GM12878 (cell line): ENCODE measurements around the gene CBARP. TPM values are rescaled to one million over a fixed set of nuclear protein-coding genes. Genes with fewer than 3 reads are reported as not detected.

Source experiments
- ATAC-seq: fragments of 200-7000 bp; cut with Tn5 transposase; 3 replicates; pipeline ENCODE4 v1.9.1; 2020; ENCODE audit warnings: mild to moderate bottlenecking, moderate library complexity
- BruUV-seq: library from RNA; stranded (reverse); fragments of 400-500 nt; replicated peaks from 2 replicates; lab custom pipeline; 2021; lab: Mats Ljungman, UMichigan
- CTCF ChIA-PET: fragments of 300-600 bp; sonication (Branson Sonifier 250); formaldehyde crosslinking; extraction: SDS; loops from one replicate; lab custom pipeline; 2021; ENCODE audit warnings: inconsistent platforms; lab: Yijun Ruan, JAX
- POLR2A ChIA-PET: fragments of 350-600 bp; formaldehyde crosslinking; extraction: SDS; loops from one replicate; lab custom pipeline; 2021; ENCODE audit warnings: inconsistent platforms; lab: Charles Lee
- RAD21 ChIA-PET: fragments of 300-600 bp; sonication (Branson Sonifier 250); formaldehyde crosslinking; loops from one replicate; lab custom pipeline; 2023; ENCODE audit warnings: antibody characterized with exemption; ENCODE audit not compliant: unreplicated experiment; lab: Charles Lee
- SMC1A ChIA-PET: fragments of 300-600 bp; sonication (Branson Sonifier 250); formaldehyde crosslinking; loops from one replicate; lab custom pipeline; 2023; ENCODE audit not compliant: unreplicated experiment, uncharacterized antibody; lab: Charles Lee
- DNase-seq: peaks from one replicate; pipeline ENCODE4 v3.0.0-alpha.2; 2011; ENCODE audit warnings: low read depth, low spot score
- FAIRE-seq: peaks from 3 replicates; lab custom pipeline; 2011; peaks lifted over from hg19 to GRCh38; lab: Jason Lieb, UNC
- H2AFZ ChIP-seq: 2 replicates; pipeline ENCODE4 v1.6.0; 2011; ENCODE audit warnings: low read depth, low read length, control low read depth; ENCODE audit not compliant: control insufficient read depth
- H3K27ac ChIP-seq: 2 replicates; pipeline ENCODE4 v1.5.1; 2011; ENCODE audit warnings: control low read depth; ENCODE audit not compliant: control insufficient read depth, insufficient read depth
- H3K27me3 ChIP-seq, 2 experiments: replicated peaks in 1 of 2; 2 replicates each; pipeline versions ENCODE4 v1.6.0 to v1.6.1; 2011; ENCODE audit warnings: low read length in 1 of 2; ENCODE audit not compliant: control insufficient read depth in 2 of 2, insufficient read depth in 2 of 2
- H3K36me3 ChIP-seq, 2 experiments: 2 replicates each; pipeline ENCODE4 v1.5.1; 2011; ENCODE audit warnings: low read length in 1 of 2; ENCODE audit not compliant: control insufficient read depth in 2 of 2, insufficient read depth in 2 of 2
- H3K4me1 ChIP-seq: 2 replicates; pipeline ENCODE4 v1.6.1; 2011; ENCODE audit warnings: mild to moderate bottlenecking, low read length, moderate library complexity, mixed read lengths; ENCODE audit not compliant: control insufficient read depth, insufficient read depth
- H3K4me2 ChIP-seq: 2 replicates; pipeline ENCODE4 v1.6.0; 2011; ENCODE audit warnings: control low read depth; ENCODE audit not compliant: control insufficient read depth, insufficient read depth
- H3K4me3 ChIP-seq: fragments of 200-600 bp; sonication (generic); 2 replicates; pipeline ENCODE4 v1.5.1; 2016
- H3K79me2 ChIP-seq: 2 replicates; pipeline ENCODE4 v1.6.0; 2011; ENCODE audit warnings: low read length; ENCODE audit not compliant: control insufficient read depth, insufficient read depth
- H3K9ac ChIP-seq: 2 replicates; pipeline ENCODE4 v1.8.0; 2011; ENCODE audit warnings: low read length, control low read depth, mixed read lengths; ENCODE audit not compliant: control insufficient read depth, insufficient read depth
- H3K9me3 ChIP-seq: replicated peaks from 3 replicates; pipeline ENCODE4 v1.5.1; 2011; ENCODE audit warnings: mild to moderate bottlenecking, low read length; ENCODE audit not compliant: control insufficient read depth, insufficient read depth
- H4K20me1 ChIP-seq: 2 replicates; pipeline ENCODE4 v1.6.0; 2011; ENCODE audit not compliant: control insufficient read depth, insufficient read depth
- BMI1 ChIP-seq: fragments of 450-650 bp; IDR thresholded peaks from 2 replicates; pipeline ENCODE4 v1.6.1; 2016; ENCODE audit warnings: mild to moderate bottlenecking, moderate library complexity, borderline replicate concordance
- CBFB ChIP-seq: IDR thresholded peaks from 2 replicates; pipeline ENCODE4 v1.6.1; 2016; ENCODE audit warnings: antibody characterized with exemption, low read depth
- E2F4 ChIP-seq: IDR thresholded peaks from 2 replicates; pipeline ENCODE4 v1.6.1; 2012; ENCODE audit warnings: low read depth, low read length, improper control_type of control experiment
- E4F1 ChIP-seq: fragments of 450-650 bp; IDR thresholded peaks from 2 replicates; pipeline ENCODE4 v1.6.1; 2018; ENCODE audit warnings: borderline replicate concordance, mild to moderate bottlenecking; ENCODE audit not compliant: partially characterized antibody
- FOXK2 ChIP-seq: fragments of 450-650 bp; IDR thresholded peaks from 2 replicates; pipeline ENCODE4 v1.6.1; 2017; ENCODE audit warnings: mild to moderate bottlenecking, moderate library complexity
- HCFC1 ChIP-seq: fragments of 150-350 bp; IDR thresholded peaks from 2 replicates; pipeline ENCODE4 v1.6.1; 2014; ENCODE audit warnings: low read length
- IKZF1 ChIP-seq: fragments of 450-650 bp; conservative IDR thresholded peaks from 2 replicates; pipeline ENCODE4 v1.6.1; 2017; ENCODE audit warnings: antibody characterized with exemption, mild to moderate bottlenecking
- KDM1A ChIP-seq: fragments of 200-600 bp; sonication (generic); IDR thresholded peaks from 2 replicates; pipeline ENCODE4 v1.6.1; 2016; ENCODE audit warnings: borderline replicate concordance
- POLR2AphosphoS2 ChIP-seq: IDR thresholded peaks from 2 replicates; pipeline ENCODE4 v1.6.1; 2011; ENCODE audit warnings: low read depth, mild to moderate bottlenecking, low read length, improper control_type of control experiment, moderate library complexity
- SMAD5 ChIP-seq: IDR thresholded peaks from 2 replicates; pipeline ENCODE4 v1.6.1; 2016; ENCODE audit warnings: antibody characterized with exemption, low read depth
- SUZ12 ChIP-seq: fragments of 200-600 bp; sonication (generic); IDR thresholded peaks from one replicate; pipeline ENCODE4 v1.6.1; 2018; ENCODE audit warnings: antibody characterized with exemption, mild to moderate bottlenecking; ENCODE audit not compliant: unreplicated experiment
- USF1 ChIP-seq: IDR thresholded peaks from 2 replicates; pipeline ENCODE4 v1.6.1; 2011; ENCODE audit warnings: borderline replicate concordance, low read depth, mild to moderate bottlenecking, moderate library complexity, mixed read lengths, low read length; ENCODE audit not compliant: insufficient read depth; ENCODE audit errors: extremely low read length
- WGBS: methylation state at CpG from one replicate; pipeline ENCODE4 v1.1.6; 2016; ENCODE audit warnings: low lambda C conversion rate; ENCODE audit not compliant: insufficient replicate concordance, insufficient coverage; ENCODE audit errors: missing lambda C conversion rate; 5-methylcytosine and 5-hydroxymethylcytosine counted together
- in situ Hi-C: fragments of 300-500 bp; cut with MboI; formaldehyde crosslinking; loops from 9 replicates; pipeline ENCODE4 v1.14.3; 2018; ENCODE audit warnings: mixed read lengths
- intact Hi-C: fragments of 100-400 bp; cut with micrococcal nuclease; formaldehyde crosslinking; loops from one replicate; pipeline ENCODE4 v1.14.2; 2022; ENCODE audit not compliant: unreplicated experiment
- polyA plus RNA-seq, 11 experiments: library from polyadenylated mRNA; depleted of rRNA in 4 of 11; unstranded in 6 of 11; stranded (reverse) in 5 of 11; fragments of >200 nt; fragmentation: Nextera tagmentation in 4 of 11; fragmentation: Illumina TruSeq in 1 of 11; extraction: Ambion mirVana in 4 of 11; extraction: Trizol in 1 of 11; gene quantifications; 1 replicate in 1 of 11; 2 replicates in 10 of 11; pipeline versions ENCODE4 v1.2.1 to v1.2.3, GENCODE V29; 2011 to 2016; ENCODE audit warnings: inconsistent platforms in 2 of 11, missing spikeins in 2 of 11, low read depth in 1 of 11
- total RNA-seq, 4 experiments: library from RNA; depleted of rRNA in 3 of 4; stranded (reverse); fragments of >200 nt in 3 of 4; fragmentation: Illumina TruSeq in 1 of 4; extraction: Trizol in 1 of 4; gene quantifications; 2 replicates each; pipeline versions ENCODE4 v1.2.1 to v1.2.3, GENCODE V29; 2013 to 2021

CBARP gene
- total and polyA plus RNA-seq, 10 of the 15 experiments (the other 5 are each of a cell fraction or from before 2014, with no cell fraction given), result 0.04 to 0.59 (median 0.18) TPM; not detected in 3

- H3K27me3 ChIP-seq, result no peaks in the 10 kb centered on the region
- no peaks in the 10 kb centered on the region for H3K79me2 ChIP-seq
- DNase-seq (no peak), FAIRE-seq (no peak), ATAC-seq (no peak)
- no peak overlapping the region for H3K27ac ChIP-seq
- no peaks in the 10 kb centered on the region for H4K20me1 ChIP-seq
- H3K36me3 ChIP-seq, result no peaks in the 10 kb centered on the region
- TF ChIP-seq POLR2AphosphoS2, result no peak
- no peak for TF ChIP-seq CBFB
- no peak for TF ChIP-seq IKZF1
- no peak for TF ChIP-seq USF1
- no peak for TF ChIP-seq HCFC1
- TF ChIP-seq FOXK2, result no peak
- no peak for TF ChIP-seq KDM1A
- TF ChIP-seq SUZ12, result no peak
- TF ChIP-seq E4F1, result no peak
- TF ChIP-seq SMAD5, result no peak
- no peak for TF ChIP-seq E2F4
- TF ChIP-seq BMI1, result no peak
- intact Hi-C loops (loop anchor here (5.0 kb wide), 1 partner anchor 79 kb away; the partner anchor contains the start of gene GPX4), in situ Hi-C loops (no loop called here)
- 85% methylated on average over 11 of the region's 11 CpGs for WGBS
- no peak overlapping the region for H3K4me3 ChIP-seq
- H3K9me3 ChIP-seq, result no peaks in the 10 kb centered on the region
- BruUV-seq, result TSS peak; percentile 85
- CTCF ChIA-PET, result no interaction called here
- no peak overlapping the region for H2AFZ ChIP-seq
- peaks cover 31% of the 10 kb centered on the region for H3K4me1 ChIP-seq
- POLR2A ChIA-PET, result no interaction called here
- H3K9ac ChIP-seq, result no peak overlapping the region
- no peak overlapping the region for H3K4me2 ChIP-seq
- RAD21 ChIA-PET, result interaction anchor here (0.6 kb wide), 2 partner anchors 12 to 68 kb away, joined by 3 to 5 read pairs; no protein-coding TSS in a partner anchor
- SMC1A ChIA-PET, result no interaction called here
Observed at GRCh38 chr19:1181606-1182005, 56.2 kb downstream of the CBARP start.

Other genes with a start within 250 kb of the CBARP start
Only the 7 nearest of the 21 such genes appear.
- 13.8 and 15.8 TPM in 2 replicates for gene SBNO2, start 63.7 kb downstream of the CBARP start, total RNA-seq (2014; rRNA removed)
- 4.8 and 5.6 TPM in 2 replicates for gene SBNO2, start 63.7 kb downstream of the CBARP start, total RNA-seq (2014; rRNA removed; fragmentation: Illumina TruSeq; extraction: Trizol)
- 38.5 and 44.6 TPM in 2 replicates for gene SBNO2, start 63.7 kb downstream of the CBARP start, total RNA-seq (2021)
- 2.7 and 7.2 TPM in 2 replicates for gene SBNO2, start 63.7 kb downstream of the CBARP start, polyA plus RNA-seq (2011; rRNA removed)
- 2.2 and 5.0 TPM in 2 replicates for gene SBNO2, start 63.7 kb downstream of the CBARP start, polyA plus RNA-seq (2014; fragmentation: Illumina TruSeq; extraction: Trizol)
- under 1 TPM; 0.08 to 0.15 TPM for gene SBNO2, start 63.7 kb downstream of the CBARP start, polyA plus RNA-seq (2014; fragmentation: Nextera tagmentation; extraction: Ambion mirVana)
- gene SBNO2, start 63.7 kb downstream of the CBARP start, polyA plus RNA-seq (2014; rRNA removed), result 21.8 and 26.0 TPM in 2 replicates
- 1 to 10 TPM; 4.2 to 5.9 TPM for gene SBNO2, start 63.7 kb downstream of the CBARP start, polyA plus RNA-seq (2016; fragmentation: Nextera tagmentation; extraction: Ambion mirVana)
- 62.0 and 65.7 TPM in 2 replicates for gene STK11, start 32.2 kb downstream of the CBARP start, total RNA-seq (2014; rRNA removed)
- 30.7 and 34.3 TPM in 2 replicates for gene STK11, start 32.2 kb downstream of the CBARP start, total RNA-seq (2014; rRNA removed; fragmentation: Illumina TruSeq; extraction: Trizol)
- 64.6 and 71.0 TPM in 2 replicates for gene STK11, start 32.2 kb downstream of the CBARP start, total RNA-seq (2021)
- gene STK11, start 32.2 kb downstream of the CBARP start, polyA plus RNA-seq (2011; rRNA removed), result 30.2 and 31.3 TPM in 2 replicates
- gene STK11, start 32.2 kb downstream of the CBARP start, polyA plus RNA-seq (2014; fragmentation: Illumina TruSeq; extraction: Trizol), result 8.5 and 16.3 TPM in 2 replicates
- gene STK11, start 32.2 kb downstream of the CBARP start, polyA plus RNA-seq (2014; fragmentation: Nextera tagmentation; extraction: Ambion mirVana), result under 1 TPM; 0.33 to 0.74 TPM
- gene STK11, start 32.2 kb downstream of the CBARP start, polyA plus RNA-seq (2014; rRNA removed), result 57.0 and 69.5 TPM in 2 replicates
- gene STK11, start 32.2 kb downstream of the CBARP start, polyA plus RNA-seq (2016; fragmentation: Nextera tagmentation; extraction: Ambion mirVana), result 1 to 10 TPM; 4.9 to 5.4 TPM
- 45.8 and 52.5 TPM in 2 replicates for gene ATP5F1D, start 3.7 kb upstream of the CBARP start, total RNA-seq (2014; rRNA removed)
- gene ATP5F1D, start 3.7 kb upstream of the CBARP start, total RNA-seq (2014; rRNA removed; fragmentation: Illumina TruSeq; extraction: Trizol), result 18.9 and 23.6 TPM in 2 replicates
- 304 and 305 TPM in 2 replicates for gene ATP5F1D, start 3.7 kb upstream of the CBARP start, total RNA-seq (2021)
- 18.5 and 46.6 TPM in 2 replicates for gene ATP5F1D, start 3.7 kb upstream of the CBARP start, polyA plus RNA-seq (2011; rRNA removed)
- 1.4 and 12.8 TPM in 2 replicates for gene ATP5F1D, start 3.7 kb upstream of the CBARP start, polyA plus RNA-seq (2014; fragmentation: Illumina TruSeq; extraction: Trizol)
- 10 to 100 TPM in 1 of 2 experiments, 1 to 10 TPM in 1; 7.2 to 45.0 TPM for gene ATP5F1D, start 3.7 kb upstream of the CBARP start, polyA plus RNA-seq (2014; fragmentation: Nextera tagmentation; extraction: Ambion mirVana)
- gene ATP5F1D, start 3.7 kb upstream of the CBARP start, polyA plus RNA-seq (2014; rRNA removed), result 179 and 216 TPM in 2 replicates
- gene ATP5F1D, start 3.7 kb upstream of the CBARP start, polyA plus RNA-seq (2016; fragmentation: Nextera tagmentation; extraction: Ambion mirVana), result 100 to 1,000 TPM; 355 to 357 TPM
- gene MIDN, start 10.6 kb upstream of the CBARP start, total RNA-seq (2014; rRNA removed), result 6.1 and 8.4 TPM in 2 replicates
- gene MIDN, start 10.6 kb upstream of the CBARP start, total RNA-seq (2014; rRNA removed; fragmentation: Illumina TruSeq; extraction: Trizol), result 6.5 and 7.0 TPM in 2 replicates
- gene MIDN, start 10.6 kb upstream of the CBARP start, total RNA-seq (2021), result 51.5 and 52.3 TPM in 2 replicates
- gene MIDN, start 10.6 kb upstream of the CBARP start, polyA plus RNA-seq (2011; rRNA removed), result 7.6 and 12.2 TPM in 2 replicates
- gene MIDN, start 10.6 kb upstream of the CBARP start, polyA plus RNA-seq (2014; fragmentation: Illumina TruSeq; extraction: Trizol), result 4.2 and 7.9 TPM in 2 replicates
- under 1 TPM; 0.38 to 0.63 TPM for gene MIDN, start 10.6 kb upstream of the CBARP start, polyA plus RNA-seq (2014; fragmentation: Nextera tagmentation; extraction: Ambion mirVana)
- 30.9 and 33.7 TPM in 2 replicates for gene MIDN, start 10.6 kb upstream of the CBARP start, polyA plus RNA-seq (2014; rRNA removed)
- gene MIDN, start 10.6 kb upstream of the CBARP start, polyA plus RNA-seq (2016; fragmentation: Nextera tagmentation; extraction: Ambion mirVana), result 1 to 10 TPM; 2.3 TPM
- 216 and 225 TPM in 2 replicates for gene CIRBP, start 31.3 kb upstream of the CBARP start, total RNA-seq (2014; rRNA removed)
- gene CIRBP, start 31.3 kb upstream of the CBARP start, total RNA-seq (2014; rRNA removed; fragmentation: Illumina TruSeq; extraction: Trizol), result 228 and 243 TPM in 2 replicates
- gene CIRBP, start 31.3 kb upstream of the CBARP start, total RNA-seq (2021), result 264 and 284 TPM in 2 replicates
- gene CIRBP, start 31.3 kb upstream of the CBARP start, polyA plus RNA-seq (2011; rRNA removed), result 153 and 253 TPM in 2 replicates
- gene CIRBP, start 31.3 kb upstream of the CBARP start, polyA plus RNA-seq (2014; fragmentation: Illumina TruSeq; extraction: Trizol), result 152 and 313 TPM in 2 replicates
- 10 to 100 TPM; 27.6 to 52.4 TPM for gene CIRBP, start 31.3 kb upstream of the CBARP start, polyA plus RNA-seq (2014; fragmentation: Nextera tagmentation; extraction: Ambion mirVana)
- 335 and 370 TPM in 2 replicates for gene CIRBP, start 31.3 kb upstream of the CBARP start, polyA plus RNA-seq (2014; rRNA removed)
- 100 to 1,000 TPM; 162 to 166 TPM for gene CIRBP, start 31.3 kb upstream of the CBARP start, polyA plus RNA-seq (2016; fragmentation: Nextera tagmentation; extraction: Ambion mirVana)
- 52.8 and 57.6 TPM in 2 replicates for gene FAM174C, start 37.5 kb upstream of the CBARP start, total RNA-seq (2014; rRNA removed)
- 15.4 and 18.8 TPM in 2 replicates for gene FAM174C, start 37.5 kb upstream of the CBARP start, total RNA-seq (2014; rRNA removed; fragmentation: Illumina TruSeq; extraction: Trizol)
- gene FAM174C, start 37.5 kb upstream of the CBARP start, total RNA-seq (2021), result 71.8 and 73.0 TPM in 2 replicates
- 14.8 and 29.6 TPM in 2 replicates for gene FAM174C, start 37.5 kb upstream of the CBARP start, polyA plus RNA-seq (2011; rRNA removed)
- 1.1 and 8.1 TPM in 2 replicates for gene FAM174C, start 37.5 kb upstream of the CBARP start, polyA plus RNA-seq (2014; fragmentation: Illumina TruSeq; extraction: Trizol)
- gene FAM174C, start 37.5 kb upstream of the CBARP start, polyA plus RNA-seq (2014; fragmentation: Nextera tagmentation; extraction: Ambion mirVana), result 1 to 10 TPM in 1 of 2 experiments, under 1 TPM in 1; 0.89 to 6.9 TPM
- gene FAM174C, start 37.5 kb upstream of the CBARP start, polyA plus RNA-seq (2014; rRNA removed), result 94.6 and 104 TPM in 2 replicates
- 10 to 100 TPM; 72.0 to 79.9 TPM for gene FAM174C, start 37.5 kb upstream of the CBARP start, polyA plus RNA-seq (2016; fragmentation: Nextera tagmentation; extraction: Ambion mirVana)
- not detected in 2 replicates for gene EFNA2, start 47.9 kb upstream of the CBARP start, total RNA-seq (2014; rRNA removed)
- gene EFNA2, start 47.9 kb upstream of the CBARP start, total RNA-seq (2014; rRNA removed; fragmentation: Illumina TruSeq; extraction: Trizol), result not detected in 2 replicates
- not detected in 2 replicates for gene EFNA2, start 47.9 kb upstream of the CBARP start, total RNA-seq (2021)
- gene EFNA2, start 47.9 kb upstream of the CBARP start, polyA plus RNA-seq (2011; rRNA removed), result not detected in 2 replicates
- gene EFNA2, start 47.9 kb upstream of the CBARP start, polyA plus RNA-seq (2014; fragmentation: Illumina TruSeq; extraction: Trizol), result not detected in 2 replicates
- not detected for gene EFNA2, start 47.9 kb upstream of the CBARP start, polyA plus RNA-seq (2014; fragmentation: Nextera tagmentation; extraction: Ambion mirVana)
- gene EFNA2, start 47.9 kb upstream of the CBARP start, polyA plus RNA-seq (2014; rRNA removed), result not detected in 2 replicates
- not detected for gene EFNA2, start 47.9 kb upstream of the CBARP start, polyA plus RNA-seq (2016; fragmentation: Nextera tagmentation; extraction: Ambion mirVana)